Measurements from ENCODE around the gene PRLHR.
"Not testable (repeated sequence)": the region's sequence is repeated elsewhere in the genome, so short reads cannot be mapped to it uniquely, and the experiment has no call there.

Gene PRLHR

GRCh38 chr10:118595598-118596425 is at the start of gene PRLHR:
Gene PRLHR, minus strand, starts transcription at chr10:118595648. Its CDS starts 404 bp downstream, at chr10:118595244.
- no peak for DNase-seq

GRCh38 chr10:118642228-118642627 is 46.8 kb upstream of the PRLHR start:
- DNase-seq: no peak

GRCh38 chr10:118638680-118639079 is 43.2 kb upstream of the PRLHR start:
- no peak for DNase-seq

DNA sequence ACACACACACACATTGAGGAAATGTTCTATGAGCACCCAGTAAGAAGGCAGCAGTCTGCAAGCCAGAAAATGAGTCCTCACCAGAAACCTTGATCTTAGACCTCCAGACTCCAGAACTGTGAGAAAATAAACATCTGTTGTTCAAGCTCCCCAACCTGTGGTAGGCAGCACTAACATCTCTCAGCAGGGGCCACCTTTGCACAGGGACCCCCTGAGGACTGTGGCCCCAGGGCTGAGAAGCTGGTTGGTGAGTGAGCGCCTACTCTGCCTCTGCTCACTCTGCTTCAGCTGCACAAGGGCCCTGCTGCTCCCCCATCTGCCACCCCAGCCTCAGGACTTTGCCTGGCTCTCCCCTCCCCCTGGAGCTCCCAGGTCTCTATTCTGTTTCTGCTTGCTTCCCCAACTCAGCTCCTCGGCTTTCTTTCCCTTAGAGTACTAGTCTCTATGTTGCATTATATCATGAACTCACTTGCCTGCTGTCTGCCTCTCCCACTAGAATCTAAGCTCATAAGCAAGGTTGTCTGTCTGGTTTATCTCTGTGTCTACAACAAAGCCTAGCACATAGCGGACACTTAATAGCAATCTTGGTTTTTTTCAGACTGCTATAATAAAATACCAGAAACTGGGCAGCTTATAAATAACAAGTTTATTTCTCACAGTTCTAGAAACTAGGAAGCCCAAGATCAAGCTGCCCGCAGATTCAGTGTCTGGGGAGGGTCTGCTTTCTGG is 40.4 kb upstream of the PRLHR start:
- DNase-seq: no peak

DNA sequence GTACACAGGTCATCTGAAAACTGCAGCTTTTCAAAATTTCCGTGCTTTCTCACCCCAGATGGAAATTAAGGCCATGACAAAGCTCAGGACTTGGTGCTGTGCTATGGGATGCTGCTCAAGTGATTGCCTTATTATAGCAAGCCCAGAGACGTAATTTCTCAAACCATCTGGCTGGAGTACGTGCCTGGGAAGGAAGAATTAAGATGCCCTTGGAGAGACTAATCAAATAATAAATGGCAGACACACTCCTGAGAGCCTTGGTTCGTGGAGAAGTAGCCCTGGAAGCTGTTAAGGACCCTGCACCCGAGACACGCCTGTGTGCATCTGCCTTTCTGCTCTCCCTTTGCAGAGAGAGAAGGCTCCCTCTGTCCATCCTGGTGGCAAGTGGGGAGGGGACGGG is 38.3 kb upstream of the PRLHR start:
- no peak for DNase-seq

DNA sequence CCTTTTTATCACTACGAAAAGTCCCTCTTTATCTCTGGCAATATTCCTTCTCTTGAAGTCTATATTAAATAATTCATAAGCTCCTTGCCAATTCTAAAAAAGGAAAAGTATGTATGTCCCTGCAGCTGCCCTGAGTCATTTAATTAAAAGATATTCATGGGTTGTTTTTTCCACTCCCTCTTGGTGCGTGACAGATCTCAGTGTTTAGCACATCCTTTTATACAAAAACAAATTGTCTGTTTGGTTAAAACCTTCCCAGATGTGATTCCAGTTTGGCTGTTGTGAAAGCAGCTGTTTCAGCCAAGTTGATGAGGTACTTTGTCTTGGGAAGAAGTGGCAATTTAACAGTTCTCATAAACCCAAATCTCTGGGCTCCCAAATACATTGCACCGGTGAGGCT is 33.8 kb upstream of the PRLHR start:
- DNase-seq: no peak

- no peak for DNase-seq
These were observed 32.9 kb upstream of the PRLHR start for GRCh38 chr10:118628397-118628796.

GRCh38 chr10:118626953-118627352 is 31.5 kb upstream of the PRLHR start:
- DNase-seq: no peak

- no peak for DNase-seq
These were observed 30.1 kb upstream of the PRLHR start for GRCh38 chr10:118625504-118625903.

- DNase-seq: no peak
These were observed 29.3 kb upstream of the PRLHR start for GRCh38 chr10:118624747-118625146.

- no peak for DNase-seq
These were observed 26.0 kb upstream of the PRLHR start for GRCh38 chr10:118621304-118621942.

DNA sequence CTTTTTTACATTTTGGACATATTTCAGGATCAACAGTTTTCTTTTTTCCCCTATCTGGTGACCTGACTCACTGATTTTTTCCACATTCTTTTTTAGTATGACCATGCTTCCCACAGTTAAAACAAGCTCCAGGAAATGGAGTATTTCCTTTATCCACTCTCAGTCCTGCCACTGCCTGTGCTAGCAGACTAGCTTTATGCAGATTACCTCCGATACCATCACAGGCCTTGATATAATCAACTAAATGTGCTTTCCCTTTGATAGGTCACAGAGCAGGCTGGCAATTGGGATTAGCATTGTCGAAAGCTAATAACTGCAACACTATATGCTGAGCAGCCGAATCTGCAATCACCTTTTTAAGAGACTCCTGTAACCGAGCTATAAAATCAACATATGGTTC is 18.4 kb upstream of the PRLHR start:
- not testable (repeated sequence) for DNase-seq

- DNase-seq: no peak
These were observed 15.1 kb upstream of the PRLHR start for GRCh38 chr10:118610577-118610976.

DNA sequence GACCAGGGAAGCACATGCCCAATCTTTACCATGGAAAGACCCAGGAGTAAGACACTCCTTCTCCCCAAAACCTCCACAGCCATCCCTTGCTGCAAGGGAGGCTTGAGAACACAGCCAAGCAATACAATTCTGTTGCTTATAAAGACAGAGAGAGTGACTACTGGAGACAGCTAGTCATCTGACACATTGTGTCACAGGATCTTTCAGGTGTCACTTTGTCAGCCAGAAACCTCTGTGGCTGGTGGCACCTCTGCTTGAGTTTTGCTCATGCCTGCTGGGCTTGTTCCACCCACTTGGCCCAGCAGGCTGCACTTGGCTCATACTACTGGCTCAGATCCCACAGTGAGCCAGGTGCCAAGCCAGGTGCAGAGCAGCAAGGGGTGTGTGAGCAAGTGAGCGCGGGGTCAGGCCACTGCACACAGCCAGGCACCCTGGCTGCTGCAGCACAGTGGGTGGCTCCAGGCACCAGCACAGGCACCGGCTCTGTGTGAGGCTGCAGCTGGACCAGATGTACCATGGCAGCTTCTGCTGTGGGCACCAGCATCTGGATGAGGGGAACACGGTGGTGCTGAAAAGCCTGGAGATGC is 12.4 kb upstream of the PRLHR start:
- no peak for DNase-seq

DNA sequence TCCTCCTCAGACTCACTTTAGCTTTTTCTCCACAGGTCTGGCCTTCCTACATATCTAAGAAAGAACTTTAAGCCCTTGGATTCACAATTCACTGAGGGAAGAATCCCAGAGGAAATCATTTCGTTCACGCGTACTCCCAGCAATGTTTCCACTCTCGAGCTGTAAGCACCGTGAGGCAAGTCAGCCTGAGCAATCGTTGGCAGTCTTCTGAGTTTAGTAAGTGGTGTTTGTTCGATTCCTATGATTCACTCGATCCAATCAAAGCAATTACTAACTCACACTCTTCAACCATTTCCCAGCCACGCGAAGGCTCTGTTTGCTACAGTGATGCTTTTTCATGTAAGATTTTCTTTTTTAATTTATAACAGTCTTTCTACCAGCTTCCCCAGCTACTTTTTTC is 10.2 kb upstream of the PRLHR start:
- no peak for DNase-seq

DNA sequence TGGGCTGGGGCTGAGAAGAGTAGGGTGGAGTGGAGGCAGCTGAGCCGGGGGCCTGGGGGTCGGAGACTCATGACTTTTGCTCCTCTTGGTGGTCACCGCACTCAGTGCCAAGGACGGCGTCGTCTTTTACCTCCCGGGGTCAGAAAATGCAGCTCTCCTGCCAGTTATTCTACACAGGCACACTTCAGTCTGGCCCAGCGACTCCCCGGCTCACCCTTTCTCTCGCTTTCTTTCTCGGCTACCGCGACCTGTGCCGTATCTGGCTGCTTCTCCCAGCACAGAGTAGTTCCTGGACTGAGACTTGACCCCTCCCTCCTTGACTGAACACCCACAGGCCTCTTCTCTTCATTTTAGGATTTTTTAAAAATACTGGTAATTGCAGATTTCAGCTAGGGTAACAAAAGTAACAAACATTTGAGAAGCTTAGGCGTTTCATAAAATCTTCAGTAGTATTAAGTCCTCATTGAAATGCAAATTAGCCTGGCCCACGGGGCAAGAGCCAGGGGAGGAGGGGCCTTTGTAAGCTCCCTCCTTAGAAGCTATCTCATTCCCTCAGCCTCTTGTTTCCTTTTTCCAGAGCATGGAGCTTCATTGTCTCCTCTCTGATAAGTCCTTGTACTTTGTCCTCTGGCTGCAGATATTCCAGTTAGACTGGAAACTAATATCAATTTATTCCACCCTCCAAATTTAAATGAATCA is 1.1 kb upstream of the PRLHR start:
- DNase-seq: no peak

DNA sequence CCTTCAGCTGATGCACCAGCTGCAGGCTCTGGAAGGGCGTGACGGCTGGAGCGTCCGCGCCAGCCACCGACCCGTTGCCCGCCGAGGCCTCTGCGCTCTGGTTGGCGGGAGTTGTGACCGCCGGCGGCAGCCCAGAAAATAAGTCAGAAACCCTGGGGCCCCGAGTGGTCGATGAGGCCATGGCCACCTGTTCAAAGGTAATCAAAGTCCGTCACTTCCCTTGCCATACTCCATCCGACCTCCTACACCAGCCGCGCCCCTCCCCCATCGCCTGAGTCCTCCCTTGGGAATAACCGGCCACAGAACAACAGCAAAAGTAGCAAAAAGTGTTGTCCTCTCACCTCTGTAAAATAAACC is 406 bp downstream of the PRLHR start:
- DNase-seq: no peak

- DNase-seq: no peak
These were observed 920 bp downstream of the PRLHR start for GRCh38 chr10:118594392-118595063.

DNA sequence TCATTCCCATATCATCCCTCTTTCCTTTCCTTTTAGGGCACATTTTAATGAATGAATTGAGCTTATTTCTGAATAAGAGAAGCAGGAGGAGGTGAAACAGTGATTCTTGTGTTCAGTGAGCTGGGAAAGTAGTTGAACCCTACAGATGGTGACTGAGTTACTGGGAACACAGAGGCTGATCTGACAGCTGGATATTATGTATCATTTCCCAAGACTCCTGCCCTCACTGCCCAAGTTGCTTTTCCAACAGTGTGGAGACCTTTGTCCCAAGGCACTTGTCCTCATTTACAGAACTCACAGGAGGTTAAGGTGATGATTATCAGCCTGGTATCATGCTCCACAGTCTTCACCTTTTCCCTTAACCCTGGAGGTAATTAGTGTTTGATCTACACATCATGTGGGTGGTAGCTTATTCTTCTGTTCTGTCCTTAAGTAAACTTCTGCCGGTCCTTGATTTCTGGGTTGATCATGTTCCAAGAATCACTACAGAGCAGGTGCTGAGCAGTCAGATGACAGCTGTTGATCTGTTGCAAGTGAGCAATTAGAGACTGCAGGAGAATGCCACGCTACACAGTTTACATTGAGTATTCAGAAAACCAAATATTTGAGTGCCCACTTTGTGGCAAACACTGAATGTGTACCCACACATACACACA is 2.6 kb downstream of the PRLHR start:
- peak; percentile 99 for DNase-seq

GRCh38 chr10:118590334-118590733 is 5.1 kb downstream of the PRLHR start:
- DNase-seq: peak; percentile 92

DNA sequence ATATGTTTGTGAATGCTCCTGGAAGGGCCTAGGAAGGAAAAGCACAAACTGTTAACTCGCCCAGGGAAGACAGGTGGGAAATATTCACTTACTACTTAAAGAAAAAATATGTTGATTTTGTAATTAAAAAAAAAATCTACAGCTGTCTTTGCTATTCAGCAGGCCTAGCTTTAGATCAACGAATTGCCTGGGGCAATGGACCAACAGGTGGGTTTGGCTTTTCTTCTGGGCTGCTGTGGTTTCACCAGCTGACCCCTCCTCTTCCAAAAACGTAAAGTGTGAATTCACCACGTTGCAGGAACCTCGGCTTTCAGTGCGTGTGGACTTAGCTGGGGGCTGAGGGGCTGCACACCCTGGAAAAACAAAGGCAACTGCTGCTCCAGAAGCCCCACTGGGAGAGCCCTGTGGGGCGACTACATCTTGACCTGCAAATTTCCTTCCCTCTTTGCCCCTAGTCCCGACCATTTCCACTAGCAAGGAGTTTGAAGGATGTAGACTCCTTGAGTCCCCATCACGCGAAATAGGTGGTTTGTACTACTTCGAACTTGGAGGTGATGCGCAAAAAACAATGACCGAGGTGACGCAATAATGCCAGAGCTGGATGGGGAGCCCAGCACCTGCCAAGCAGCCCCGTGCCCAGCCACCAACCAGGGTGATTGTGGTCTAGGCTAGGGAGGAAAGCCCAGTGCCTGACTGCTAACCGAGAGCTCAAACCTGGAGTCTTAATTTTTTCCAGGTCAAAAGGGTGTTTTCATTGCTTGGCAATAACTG is 7.4 kb downstream of the PRLHR start:
- no peak for DNase-seq
